ENCODE measurements around the gene CRAMP1.
"Not testable (repeated sequence)": the region's sequence is repeated elsewhere in the genome, so short reads cannot be mapped to it uniquely, and the experiment has no call there.

Gene CRAMP1

GRCh38 chr16:1612320-1613111, at the start of gene CRAMP1:
TSS of gene CRAMP1 (plus strand) at chr16:1612360. CDS start at chr16:1614640, 2,280 bp downstream.
- DNase-seq, result no peak

GRCh38 chr16:1563786-1564185, 48.4 kb upstream of the CRAMP1 start:
- DNase-seq, result no peak

- no peak for DNase-seq
These were observed 47.8 kb upstream of the CRAMP1 start for GRCh38 chr16:1564325-1564724.

- DNase-seq, result no peak
These were observed 46.9 kb upstream of the CRAMP1 start for GRCh38 chr16:1565083-1565805.

GRCh38 chr16:1567988-1568387, 44.2 kb upstream of the CRAMP1 start:
- DNase-seq, result no peak

- DNase-seq, result no peak
These were observed 41.0 kb upstream of the CRAMP1 start for GRCh38 chr16:1571012-1571671.

GRCh38 chr16:1572673-1573072, 39.5 kb upstream of the CRAMP1 start:
- no peak for DNase-seq

GRCh38 chr16:1573301-1573700, 38.9 kb upstream of the CRAMP1 start:
- DNase-seq, result no peak

- DNase-seq, result no peak
These were observed 36.6 kb upstream of the CRAMP1 start for GRCh38 chr16:1575578-1575977.

GRCh38 chr16:1579214-1579613, 32.9 kb upstream of the CRAMP1 start:
- DNase-seq, result no peak

GRCh38 chr16:1580256-1580655, 31.9 kb upstream of the CRAMP1 start:
- no peak for DNase-seq

GRCh38 chr16:1580956-1581355, 31.2 kb upstream of the CRAMP1 start:
- DNase-seq, result no peak

- no peak for DNase-seq
These were observed 30.4 kb upstream of the CRAMP1 start for GRCh38 chr16:1581804-1582203.

- DNase-seq, result no peak
These were observed 29.0 kb upstream of the CRAMP1 start for GRCh38 chr16:1583180-1583579.

- no peak for DNase-seq
These were observed 27.2 kb upstream of the CRAMP1 start for GRCh38 chr16:1584926-1585484.

GRCh38 chr16:1590366-1590765, 21.8 kb upstream of the CRAMP1 start:
- no peak for DNase-seq

GRCh38 chr16:1590930-1591705, 21.0 kb upstream of the CRAMP1 start:
- no peak for DNase-seq

GRCh38 chr16:1592446-1592845, 19.7 kb upstream of the CRAMP1 start:
- no peak for DNase-seq

GRCh38 chr16:1595511-1595910, 16.6 kb upstream of the CRAMP1 start:
- not testable (repeated sequence) for DNase-seq

- DNase-seq, result no peak
These were observed 15.6 kb upstream of the CRAMP1 start for GRCh38 chr16:1596516-1596915.

GRCh38 chr16:1597154-1597553, 15.0 kb upstream of the CRAMP1 start:
- no peak for DNase-seq

- DNase-seq, result no peak
These were observed 11.1 kb upstream of the CRAMP1 start for GRCh38 chr16:1601031-1601430.

- no peak for DNase-seq
These were observed 10.7 kb upstream of the CRAMP1 start for GRCh38 chr16:1601489-1601888.
